ENCODE results near the gene HCAR2. TPM values are rescaled to one million over a fixed set of nuclear protein-coding genes. Genes with fewer than 3 reads are reported as not detected.
"Not testable (repeated sequence)": the region's sequence is repeated elsewhere in the genome, so short reads cannot be mapped to it uniquely, and the experiment has no call there.

The HCAR2 gene
- total and polyA plus RNA-seq, 7 donors = 0.36 to 0.98 (median 0.76) TPM; not detected in 3

DNA sequence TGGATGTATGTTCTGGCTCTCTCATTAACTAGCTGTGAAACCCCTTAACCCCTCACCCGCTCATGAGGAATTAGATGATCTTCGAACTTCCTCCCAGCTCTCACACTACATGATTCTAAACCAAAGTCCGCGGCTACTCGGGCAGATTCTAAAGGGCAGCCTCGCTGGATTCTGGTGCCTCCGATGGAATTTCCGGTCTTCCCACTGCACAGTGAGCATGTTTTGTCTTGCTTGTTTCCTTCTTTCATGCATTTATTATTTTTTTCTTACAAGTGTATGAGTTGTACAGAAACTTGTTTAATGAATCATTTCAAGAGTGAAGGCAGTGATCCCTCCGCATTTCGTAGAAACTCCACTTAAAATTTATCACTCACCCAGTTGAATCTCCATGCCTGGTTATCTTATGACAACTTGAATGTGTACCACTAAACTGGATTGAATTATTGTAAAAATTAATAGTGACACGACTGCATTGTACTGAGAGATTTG lies 17.9 kb upstream of the HCAR2 start:
- no peaks in the 10 kb centered on the region for H3K4me1 ChIP-seq
- WGBS, 2 donors = 49 to 68% methylated on average over 11 of the region's 11 CpGs
- H3K4me3 ChIP-seq = no peak overlapping the region
- H3K27ac ChIP-seq = no peak overlapping the region
- H3K27me3 ChIP-seq = no peaks in the 10 kb centered on the region
- no peaks in the 10 kb centered on the region for H3K9me3 ChIP-seq
- TF ChIP-seq POLR2A (IDR thresholded peaks at IDR 0.05) (no peak), EP300 (IDR thresholded peaks at IDR 0.05) (no peak)
- TF ChIP-seq, protein P1, sequence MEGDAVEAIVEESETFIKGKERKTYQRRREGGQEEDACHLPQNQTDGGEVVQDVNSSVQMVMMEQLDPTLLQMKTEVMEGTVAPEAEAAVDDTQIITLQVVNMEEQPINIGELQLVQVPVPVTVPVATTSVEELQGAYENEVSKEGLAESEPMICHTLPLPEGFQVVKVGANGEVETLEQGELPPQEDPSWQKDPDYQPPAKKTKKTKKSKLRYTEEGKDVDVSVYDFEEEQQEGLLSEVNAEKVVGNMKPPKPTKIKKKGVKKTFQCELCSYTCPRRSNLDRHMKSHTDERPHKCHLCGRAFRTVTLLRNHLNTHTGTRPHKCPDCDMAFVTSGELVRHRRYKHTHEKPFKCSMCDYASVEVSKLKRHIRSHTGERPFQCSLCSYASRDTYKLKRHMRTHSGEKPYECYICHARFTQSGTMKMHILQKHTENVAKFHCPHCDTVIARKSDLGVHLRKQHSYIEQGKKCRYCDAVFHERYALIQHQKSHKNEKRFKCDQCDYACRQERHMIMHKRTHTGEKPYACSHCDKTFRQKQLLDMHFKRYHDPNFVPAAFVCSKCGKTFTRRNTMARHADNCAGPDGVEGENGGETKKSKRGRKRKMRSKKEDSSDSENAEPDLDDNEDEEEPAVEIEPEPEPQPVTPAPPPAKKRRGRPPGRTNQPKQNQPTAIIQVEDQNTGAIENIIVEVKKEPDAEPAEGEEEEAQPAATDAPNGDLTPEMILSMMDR (IDR thresholded peaks at IDR 0.05) = no peak
- no peaks in the 10 kb centered on the region for H3K36me3 ChIP-seq
- DNase-seq = no peak
- intact Hi-C loops (cut with DNase I) = no loop called here

DNA sequence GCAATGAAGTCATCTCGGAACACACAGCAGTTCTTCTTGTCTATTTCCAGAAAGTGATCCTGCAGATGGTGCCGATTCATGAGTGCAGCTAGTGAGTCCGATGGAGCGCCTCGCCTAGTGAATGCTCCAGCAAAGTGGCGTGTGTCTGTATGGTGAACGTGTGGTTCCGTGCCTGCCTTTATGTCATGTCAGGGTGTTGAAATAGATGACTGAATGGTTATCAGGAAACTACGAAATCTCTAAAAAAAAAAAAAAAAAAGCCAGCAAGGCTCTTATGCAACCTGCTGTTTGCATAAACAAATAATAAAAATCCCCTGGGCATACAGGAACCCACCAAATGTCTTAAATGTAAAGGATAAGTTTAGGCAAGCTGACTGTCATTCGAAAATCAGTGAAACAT lies 13.5 kb upstream of the HCAR2 start, which contains the start of gene HCAR3:
HCAR3 (minus strand) TSS at position 154 of the 400 bp plus-strand sequence; CDS start at position 80, 74 bp downstream.
- H3K36me3 ChIP-seq; H3K9me3 ChIP-seq; H3K4me1 ChIP-seq; DNase-seq; H3K27ac ChIP-seq; intact Hi-C loops (cut with DNase I); H3K4me3 ChIP-seq; H3K27me3 ChIP-seq: not testable (repeated sequence)
- WGBS, 2 donors = 76 to 85% methylated on average over 10 of the region's 10 CpGs

DNA sequence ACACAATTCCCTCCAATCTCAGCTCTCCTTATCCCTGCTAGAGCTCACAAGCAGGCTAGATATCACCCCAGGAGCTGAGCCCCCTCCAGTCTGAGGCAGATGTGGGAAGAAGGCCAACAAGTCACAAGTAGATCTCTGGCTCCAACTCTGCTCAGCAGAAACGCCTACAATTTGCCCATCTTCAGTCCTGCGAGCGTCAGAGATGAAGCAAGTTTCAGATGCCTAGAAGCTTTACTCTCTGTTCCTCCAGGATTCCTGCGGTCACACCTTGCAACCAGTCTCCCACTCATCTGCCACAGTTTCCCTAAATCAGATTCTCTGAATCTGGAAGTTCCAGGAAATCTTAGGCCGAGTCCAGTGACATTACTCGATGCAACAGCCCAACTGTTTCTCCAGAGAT lies 12.1 kb upstream of the HCAR2 start:
- H3K36me3 ChIP-seq; H3K4me1 ChIP-seq; intact Hi-C loops (cut with DNase I); DNase-seq; H3K9me3 ChIP-seq; H3K27ac ChIP-seq; H3K27me3 ChIP-seq; H3K4me3 ChIP-seq: not testable (repeated sequence)
- WGBS, 2 donors = 75 to 85% methylated on average over 6 of the region's 6 CpGs

DNA sequence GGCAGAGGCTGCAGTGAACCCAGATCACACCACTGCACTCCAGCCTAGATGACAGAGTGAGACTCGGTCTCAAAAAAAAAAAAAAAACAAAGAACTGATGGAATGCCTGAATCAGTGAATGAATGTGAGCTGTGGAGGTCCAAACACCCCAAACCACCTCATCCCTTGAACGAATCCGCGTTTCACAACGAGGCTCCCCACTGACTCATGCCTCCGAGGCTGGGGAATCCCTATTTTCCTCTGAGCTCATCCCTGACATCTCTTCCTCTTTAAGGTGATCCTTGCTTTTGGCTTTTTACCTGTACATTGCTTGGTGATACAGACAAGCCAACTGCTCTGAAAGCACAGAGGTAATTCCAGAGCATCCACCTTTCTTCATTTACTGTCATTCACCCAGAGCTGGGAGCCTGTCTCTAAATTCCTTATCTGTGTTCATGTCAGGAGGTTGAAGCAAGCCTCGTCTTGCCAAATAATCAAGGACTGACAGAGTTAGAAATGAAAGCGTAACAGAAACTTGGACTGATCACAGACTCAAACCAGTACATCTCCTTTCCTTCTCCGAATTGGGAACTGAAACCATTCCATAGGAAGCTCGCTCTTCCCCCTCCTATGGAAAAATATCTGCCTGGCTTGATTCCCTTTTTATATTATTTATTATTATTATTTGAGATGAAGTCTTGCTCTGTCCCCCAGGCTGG lies 10.5 kb upstream of the HCAR2 start:
- H3K4me3 ChIP-seq; H3K36me3 ChIP-seq; H3K4me1 ChIP-seq; H3K27me3 ChIP-seq; H3K9me3 ChIP-seq; DNase-seq; H3K27ac ChIP-seq; intact Hi-C loops (cut with DNase I): not testable (repeated sequence)
- 78 to 81% methylated on average over 3 of the region's 10 CpGs for WGBS, 2 donors

- H3K4me1 ChIP-seq; H3K27me3 ChIP-seq; H3K27ac ChIP-seq; H3K4me3 ChIP-seq; H3K9me3 ChIP-seq; H3K36me3 ChIP-seq; DNase-seq; intact Hi-C loops (cut with DNase I): not testable (repeated sequence)
- 84 to 86% methylated on average over 1 of the region's 1 CpG for WGBS, 2 donors
Measured at GRCh38 chr12:122711266-122711665, 8.1 kb upstream of the HCAR2 start.

GRCh38 chr12:122710341-122710740 lies 7.2 kb upstream of the HCAR2 start:
- H3K9me3 ChIP-seq; intact Hi-C loops (cut with DNase I); H3K36me3 ChIP-seq; H3K4me1 ChIP-seq; H3K27ac ChIP-seq; H3K4me3 ChIP-seq; DNase-seq; H3K27me3 ChIP-seq: not testable (repeated sequence)
- WGBS, 2 donors = 44 to 80% methylated on average over 2 of the region's 2 CpGs

DNA sequence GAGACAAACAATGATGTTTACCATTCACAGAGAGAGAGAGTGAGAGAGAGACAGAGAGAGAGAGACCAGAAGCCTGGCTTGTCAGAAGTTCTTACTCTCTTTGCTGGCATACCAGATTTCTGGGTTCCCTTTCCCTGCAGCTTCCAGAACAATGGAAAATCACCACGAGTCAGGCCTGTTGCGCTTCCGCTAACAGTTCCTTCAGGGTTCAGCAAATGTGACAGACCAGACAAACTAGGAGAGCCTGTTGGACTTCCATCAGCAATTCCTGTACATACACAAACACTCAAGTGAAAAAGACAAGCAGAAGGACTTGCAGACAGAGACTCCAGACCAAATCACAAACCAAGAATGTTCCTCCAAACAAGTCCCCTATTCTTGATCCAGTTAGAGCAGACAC lies 6.1 kb upstream of the HCAR2 start:
- H3K36me3 ChIP-seq; DNase-seq; H3K27me3 ChIP-seq; intact Hi-C loops (cut with DNase I); H3K4me3 ChIP-seq; H3K4me1 ChIP-seq; H3K27ac ChIP-seq; H3K9me3 ChIP-seq: not testable (repeated sequence)
- no CpG with 5 or more reads among the region's 3 CpGs for WGBS, 2 donors

GRCh38 chr12:122703841-122704240 lies 684 bp upstream of the HCAR2 start:
- DNase-seq; H3K4me1 ChIP-seq; H3K27me3 ChIP-seq; intact Hi-C loops (cut with DNase I); H3K36me3 ChIP-seq; H3K27ac ChIP-seq; H3K9me3 ChIP-seq; H3K4me3 ChIP-seq: not testable (repeated sequence)
- WGBS, 2 donors = 85 to 88% methylated on average over 3 of the region's 3 CpGs

- H3K36me3 ChIP-seq; H3K4me1 ChIP-seq; H3K9me3 ChIP-seq; H3K27me3 ChIP-seq; H3K27ac ChIP-seq; intact Hi-C loops (cut with DNase I); DNase-seq; H3K4me3 ChIP-seq: not testable (repeated sequence)
- WGBS, 2 donors = 45 to 51% methylated on average over 4 of the region's 4 CpGs
Measured at GRCh38 chr12:122701481-122701880, 1.7 kb downstream of the HCAR2 start.

DNA sequence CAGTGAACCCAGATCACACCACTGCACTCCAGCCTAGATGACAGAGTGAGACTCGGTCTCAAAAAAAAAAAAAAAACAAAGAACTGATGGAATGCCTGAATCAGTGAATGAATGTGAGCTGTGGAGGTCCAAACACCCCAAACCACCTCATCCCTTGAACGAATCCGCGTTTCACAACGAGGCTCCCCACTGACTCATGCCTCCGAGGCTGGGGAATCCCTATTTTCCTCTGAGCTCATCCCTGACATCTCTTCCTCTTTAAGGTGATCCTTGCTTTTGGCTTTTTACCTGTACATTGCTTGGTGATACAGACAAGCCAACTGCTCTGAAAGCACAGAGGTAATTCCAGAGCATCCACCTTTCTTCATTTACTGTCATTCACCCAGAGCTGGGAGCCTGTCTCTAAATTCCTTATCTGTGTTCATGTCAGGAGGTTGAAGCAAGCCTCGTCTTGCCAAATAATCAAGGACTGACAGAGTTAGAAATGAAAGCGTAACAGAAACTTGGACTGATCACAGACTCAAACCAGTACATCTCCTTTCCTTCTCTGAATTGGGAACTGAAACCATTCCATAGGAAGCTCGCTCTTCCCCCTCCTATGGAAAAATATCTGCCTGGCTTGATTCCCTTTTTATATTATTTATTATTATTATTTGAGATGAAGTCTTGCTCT lies 3.0 kb downstream of the HCAR2 start:
- H3K27me3 ChIP-seq; H3K36me3 ChIP-seq; DNase-seq; H3K4me3 ChIP-seq; H3K27ac ChIP-seq; H3K4me1 ChIP-seq; intact Hi-C loops (cut with DNase I); H3K9me3 ChIP-seq: not testable (repeated sequence)
- WGBS, 2 donors = 87% methylated on average over 2 of the region's 9 CpGs; no CpG with 5 or more reads in 1 of the 2 donors

GRCh38 chr12:122696922-122697321 lies 6.2 kb downstream of the HCAR2 start:
- H3K4me3 ChIP-seq; H3K27ac ChIP-seq; H3K27me3 ChIP-seq; DNase-seq; H3K9me3 ChIP-seq; intact Hi-C loops (cut with DNase I); H3K4me1 ChIP-seq; H3K36me3 ChIP-seq: not testable (repeated sequence)
- 82 to 90% methylated on average over 2 of the region's 2 CpGs for whole genome bisulfite sequencing, 2 donors

Measured in sigmoid colon (tissue), 7 donors.